HEK293 (cell line): ENCODE results near the gene DPYSL3.

Source experiments
- ZBTB21 ChIP-seq: fragments of 450-650 bp; formaldehyde crosslinking; IDR thresholded peaks from 2 replicates; pipeline ENCODE4 v1.5.1; 2017; ENCODE audit warnings: missing biosample characterization, missing genetic modification characterization
- TF ChIP-seq, protein P1 (sequence below): fragments of 450-650 bp; formaldehyde crosslinking; IDR thresholded peaks from 2 replicates; pipeline ENCODE4 v1.5.1; 2016; ENCODE audit warnings: missing biosample characterization, missing genetic modification characterization
- TF ChIP-seq, protein P2 (sequence below): fragments of 450-650 bp; formaldehyde crosslinking; conservative IDR thresholded peaks from 2 replicates; pipeline ENCODE4 v1.5.1; 2016; ENCODE audit warnings: low read depth, missing biosample characterization, missing genetic modification characterization
- TF ChIP-seq, protein P3 (sequence below): fragments of 450-650 bp; formaldehyde crosslinking; IDR thresholded peaks from 2 replicates; pipeline ENCODE4 v1.5.1; 2016; ENCODE audit warnings: missing biosample characterization, missing genetic modification characterization

DNA sequence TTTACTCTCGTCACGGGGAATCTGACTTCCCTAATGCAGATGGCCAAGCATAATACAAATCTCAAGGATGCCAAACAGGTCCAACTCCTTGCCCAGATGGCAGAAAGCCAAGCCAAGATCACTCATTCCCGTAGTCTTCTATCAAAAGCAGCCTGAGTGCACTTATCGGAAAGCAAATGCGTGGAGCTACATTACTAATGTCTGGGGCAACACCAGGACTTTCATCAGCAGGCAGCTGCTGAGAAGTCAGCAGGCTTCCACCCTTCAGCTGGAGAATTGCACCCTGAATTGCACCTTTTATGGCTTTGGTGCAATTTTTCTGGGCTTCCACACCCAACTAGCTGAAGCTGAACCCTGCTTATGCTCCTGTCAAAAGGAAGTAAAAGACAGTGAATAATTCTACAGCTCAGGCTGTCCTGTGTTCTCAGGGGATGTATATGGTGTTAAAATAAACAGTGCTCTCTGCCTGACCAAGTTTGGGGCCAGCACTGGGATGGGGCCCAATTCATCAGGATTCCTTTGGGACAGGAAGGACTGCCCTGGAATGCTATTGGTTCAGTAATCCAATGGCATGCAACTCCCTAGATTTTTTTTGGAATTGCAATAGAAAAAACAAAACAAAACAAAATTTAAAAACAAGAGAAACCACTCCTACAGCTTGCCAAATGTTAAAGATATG is 92.6 kb downstream of the DPYSL3 start:
- TF ChIP-seq, protein P1, sequence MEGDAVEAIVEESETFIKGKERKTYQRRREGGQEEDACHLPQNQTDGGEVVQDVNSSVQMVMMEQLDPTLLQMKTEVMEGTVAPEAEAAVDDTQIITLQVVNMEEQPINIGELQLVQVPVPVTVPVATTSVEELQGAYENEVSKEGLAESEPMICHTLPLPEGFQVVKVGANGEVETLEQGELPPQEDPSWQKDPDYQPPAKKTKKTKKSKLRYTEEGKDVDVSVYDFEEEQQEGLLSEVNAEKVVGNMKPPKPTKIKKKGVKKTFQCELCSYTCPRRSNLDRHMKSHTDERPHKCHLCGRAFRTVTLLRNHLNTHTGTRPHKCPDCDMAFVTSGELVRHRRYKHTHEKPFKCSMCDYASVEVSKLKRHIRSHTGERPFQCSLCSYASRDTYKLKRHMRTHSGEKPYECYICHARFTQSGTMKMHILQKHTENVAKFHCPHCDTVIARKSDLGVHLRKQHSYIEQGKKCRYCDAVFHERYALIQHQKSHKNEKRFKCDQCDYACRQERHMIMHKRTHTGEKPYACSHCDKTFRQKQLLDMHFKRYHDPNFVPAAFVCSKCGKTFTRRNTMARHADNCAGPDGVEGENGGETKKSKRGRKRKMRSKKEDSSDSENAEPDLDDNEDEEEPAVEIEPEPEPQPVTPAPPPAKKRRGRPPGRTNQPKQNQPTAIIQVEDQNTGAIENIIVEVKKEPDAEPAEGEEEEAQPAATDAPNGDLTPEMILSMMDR (tag by site-specific recombination): no peak
- TF ChIP-seq, protein P2, sequence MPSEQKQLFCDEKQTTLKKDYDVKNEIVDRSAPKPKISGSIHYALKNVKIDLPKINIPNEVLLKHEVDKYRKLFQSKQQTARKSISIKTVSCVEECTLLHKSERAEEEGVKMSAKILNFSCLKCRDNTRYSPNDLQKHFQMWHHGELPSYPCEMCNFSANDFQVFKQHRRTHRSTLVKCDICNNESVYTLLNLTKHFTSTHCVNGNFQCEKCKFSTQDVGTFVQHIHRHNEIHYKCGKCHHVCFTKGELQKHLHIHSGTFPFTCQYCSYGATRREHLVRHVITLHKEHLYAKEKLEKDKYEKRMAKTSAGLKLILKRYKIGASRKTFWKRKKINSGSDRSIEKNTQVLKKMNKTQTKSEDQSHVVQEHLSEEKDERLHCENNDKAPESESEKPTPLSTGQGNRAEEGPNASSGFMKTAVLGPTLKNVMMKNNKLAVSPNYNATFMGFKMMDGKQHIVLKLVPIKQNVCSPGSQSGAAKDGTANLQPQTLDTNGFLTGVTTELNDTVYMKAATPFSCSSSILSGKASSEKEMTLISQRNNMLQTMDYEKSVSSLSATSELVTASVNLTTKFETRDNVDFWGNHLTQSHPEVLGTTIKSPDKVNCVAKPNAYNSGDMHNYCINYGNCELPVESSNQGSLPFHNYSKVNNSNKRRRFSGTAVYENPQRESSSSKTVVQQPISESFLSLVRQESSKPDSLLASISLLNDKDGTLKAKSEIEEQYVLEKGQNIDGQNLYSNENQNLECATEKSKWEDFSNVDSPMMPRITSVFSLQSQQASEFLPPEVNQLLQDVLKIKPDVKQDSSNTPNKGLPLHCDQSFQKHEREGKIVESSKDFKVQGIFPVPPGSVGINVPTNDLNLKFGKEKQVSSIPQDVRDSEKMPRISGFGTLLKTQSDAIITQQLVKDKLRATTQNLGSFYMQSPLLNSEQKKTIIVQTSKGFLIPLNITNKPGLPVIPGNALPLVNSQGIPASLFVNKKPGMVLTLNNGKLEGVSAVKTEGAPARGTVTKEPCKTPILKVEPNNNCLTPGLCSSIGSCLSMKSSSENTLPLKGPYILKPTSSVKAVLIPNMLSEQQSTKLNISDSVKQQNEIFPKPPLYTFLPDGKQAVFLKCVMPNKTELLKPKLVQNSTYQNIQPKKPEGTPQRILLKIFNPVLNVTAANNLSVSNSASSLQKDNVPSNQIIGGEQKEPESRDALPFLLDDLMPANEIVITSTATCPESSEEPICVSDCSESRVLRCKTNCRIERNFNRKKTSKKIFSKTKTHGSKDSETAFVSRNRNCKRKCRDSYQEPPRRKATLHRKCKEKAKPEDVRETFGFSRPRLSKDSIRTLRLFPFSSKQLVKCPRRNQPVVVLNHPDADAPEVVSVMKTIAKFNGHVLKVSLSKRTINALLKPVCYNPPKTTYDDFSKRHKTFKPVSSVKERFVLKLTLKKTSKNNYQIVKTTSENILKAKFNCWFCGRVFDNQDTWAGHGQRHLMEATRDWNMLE (tag by site-specific recombination): no peak
- TF ChIP-seq, protein P3, sequence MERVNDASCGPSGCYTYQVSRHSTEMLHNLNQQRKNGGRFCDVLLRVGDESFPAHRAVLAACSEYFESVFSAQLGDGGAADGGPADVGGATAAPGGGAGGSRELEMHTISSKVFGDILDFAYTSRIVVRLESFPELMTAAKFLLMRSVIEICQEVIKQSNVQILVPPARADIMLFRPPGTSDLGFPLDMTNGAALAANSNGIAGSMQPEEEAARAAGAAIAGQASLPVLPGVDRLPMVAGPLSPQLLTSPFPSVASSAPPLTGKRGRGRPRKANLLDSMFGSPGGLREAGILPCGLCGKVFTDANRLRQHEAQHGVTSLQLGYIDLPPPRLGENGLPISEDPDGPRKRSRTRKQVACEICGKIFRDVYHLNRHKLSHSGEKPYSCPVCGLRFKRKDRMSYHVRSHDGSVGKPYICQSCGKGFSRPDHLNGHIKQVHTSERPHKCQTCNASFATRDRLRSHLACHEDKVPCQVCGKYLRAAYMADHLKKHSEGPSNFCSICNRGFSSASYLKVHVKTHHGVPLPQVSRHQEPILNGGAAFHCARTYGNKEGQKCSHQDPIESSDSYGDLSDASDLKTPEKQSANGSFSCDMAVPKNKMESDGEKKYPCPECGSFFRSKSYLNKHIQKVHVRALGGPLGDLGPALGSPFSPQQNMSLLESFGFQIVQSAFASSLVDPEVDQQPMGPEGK (tag by site-specific recombination): no peak
- TF ChIP-seq ZBTB21 (tag by site-specific recombination): no peak
